ENCODE measurements around the gene SSH2.

DNA sequence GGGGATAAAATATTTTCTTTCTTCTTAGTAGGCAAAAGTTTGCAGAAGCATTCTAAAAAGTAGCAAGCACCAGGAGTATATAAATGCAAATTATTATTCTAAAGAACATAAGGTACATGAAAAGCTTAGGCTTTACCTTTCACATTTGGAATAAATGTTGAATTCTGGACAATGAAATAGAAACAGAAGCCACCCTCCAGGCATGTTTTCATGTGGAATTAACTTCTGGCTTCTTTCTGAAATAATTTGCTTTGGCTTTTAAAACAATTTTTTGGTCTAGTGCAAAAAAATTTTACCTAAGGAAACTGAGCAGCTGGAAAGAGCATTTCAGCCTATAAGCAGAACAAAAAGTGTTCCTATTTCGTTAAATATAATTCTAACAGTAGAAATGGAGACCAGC, 197.8 kb downstream of the SSH2 start:
- TF ChIP-seq EZH2phosphoT487 (IDR thresholded peaks at IDR 0.05; ENCODE audit: insufficient read depth, low read depth) (no peak), EZH2 (IDR thresholded peaks at IDR 0.05; ENCODE audit: insufficient read depth, poor library complexity, severe bottlenecking) (no peak)

Measured in GM23248 (cell line).